NCI-H2196 (cell line): Measurements from ENCODE around the gene UBA1.

Experiments used
- DNase-seq: peaks from one replicate; lab custom pipeline; 2025; ENCODE audit not compliant: unreplicated experiment; lab: John Stamatoyannopoulos, UW

UBA1 gene

GRCh38 chrX:47210661-47211425 lies 17.2 kb downstream of the UBA1 start:
- no peak for DNase-seq

DNA sequence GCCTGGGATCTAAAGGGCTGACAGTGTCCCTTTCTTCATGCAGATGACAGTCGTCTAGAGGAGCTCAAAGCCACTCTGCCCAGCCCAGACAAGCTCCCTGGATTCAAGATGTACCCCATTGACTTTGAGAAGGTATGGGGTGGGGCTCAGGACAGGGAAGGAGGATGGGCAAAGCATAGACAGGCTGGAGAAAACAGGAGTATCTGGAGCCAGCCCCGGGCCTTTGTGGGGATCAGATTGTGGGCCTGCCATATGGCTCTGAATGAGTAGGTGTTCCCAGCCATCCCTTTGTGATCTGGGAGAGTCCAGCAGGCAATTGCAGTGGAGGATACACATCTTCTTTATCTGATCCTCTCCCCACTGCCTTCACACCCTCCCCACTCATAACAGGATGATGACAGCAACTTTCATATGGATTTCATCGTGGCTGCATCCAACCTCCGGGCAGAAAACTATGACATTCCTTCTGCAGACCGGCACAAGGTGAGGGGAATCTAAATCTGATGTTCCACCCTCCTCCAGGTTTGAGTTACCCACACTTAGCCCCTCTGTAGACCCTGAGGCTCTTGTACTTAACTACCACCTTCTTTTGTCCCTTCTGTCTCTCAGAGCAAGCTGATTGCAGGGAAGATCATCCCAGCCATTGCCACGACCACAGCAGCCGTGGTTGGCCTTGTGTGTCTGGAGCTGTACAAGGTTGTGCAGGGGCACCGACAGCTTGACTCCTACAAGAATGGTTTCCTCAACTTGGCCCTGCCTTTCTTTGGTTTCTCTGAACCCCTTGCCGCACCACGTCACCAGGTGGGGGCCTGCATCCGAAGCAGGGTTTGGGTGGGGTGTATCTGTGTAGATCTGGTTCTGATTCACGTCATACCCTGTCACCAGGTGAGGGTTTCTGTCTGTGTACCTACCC lies 19.0 kb downstream of the UBA1 start:
- DNase-seq, result no peak

DNA sequence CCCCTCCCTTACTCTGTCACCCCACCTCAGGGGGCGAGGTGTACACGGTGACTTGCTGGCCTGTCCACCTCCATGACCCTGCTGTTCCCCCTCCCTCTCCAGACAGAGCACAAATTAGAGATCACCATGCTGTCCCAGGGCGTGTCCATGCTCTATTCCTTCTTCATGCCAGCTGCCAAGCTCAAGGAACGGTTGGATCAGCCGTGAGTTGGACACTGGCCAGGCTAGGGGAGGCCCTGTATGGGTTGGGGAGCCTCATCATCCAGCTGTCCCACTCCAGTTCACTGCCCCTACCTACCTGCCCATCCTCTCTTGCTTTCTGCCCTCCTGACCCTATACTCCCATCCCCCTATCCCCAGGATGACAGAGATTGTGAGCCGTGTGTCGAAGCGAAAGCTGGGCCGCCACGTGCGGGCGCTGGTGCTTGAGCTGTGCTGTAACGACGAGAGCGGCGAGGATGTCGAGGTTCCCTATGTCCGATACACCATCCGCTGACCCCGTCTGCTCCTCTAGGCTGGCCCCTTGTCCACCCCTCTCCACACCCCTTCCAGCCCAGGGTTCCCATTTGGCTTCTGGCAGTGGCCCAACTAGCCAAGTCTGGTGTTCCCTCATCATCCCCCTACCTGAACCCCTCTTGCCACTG lies 20.9 kb downstream of the UBA1 start:
- DNase-seq, result no peak

DNA sequence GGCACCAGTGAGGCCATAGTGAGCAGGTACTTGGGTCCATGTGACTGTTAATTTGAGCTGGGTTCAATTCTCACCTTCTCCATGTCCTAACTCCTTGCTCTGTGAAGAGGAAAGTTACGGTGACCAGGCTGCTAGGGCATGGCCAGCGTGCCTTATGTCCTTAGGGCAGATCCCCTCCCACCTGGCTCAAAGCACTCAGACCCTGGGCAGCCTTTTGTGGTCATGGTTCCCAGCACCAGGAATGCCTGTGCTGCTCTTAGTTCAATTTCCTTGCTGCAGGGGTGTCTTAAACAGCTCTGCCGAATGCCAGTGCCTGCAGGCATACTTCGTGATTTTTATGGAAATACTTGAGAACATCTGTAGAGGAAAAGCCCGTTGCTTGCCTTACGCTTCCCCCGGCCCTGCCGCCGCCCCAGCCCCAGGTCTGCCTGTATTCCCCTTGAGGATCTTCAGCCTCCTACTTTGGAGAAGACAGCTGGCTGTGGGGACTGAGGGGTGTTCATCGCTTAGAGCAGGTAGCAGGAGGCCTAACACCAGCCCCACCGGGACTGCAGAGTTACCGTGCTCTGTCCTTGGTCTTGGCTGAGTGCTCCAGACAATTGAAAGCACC lies 21.8 kb downstream of the UBA1 start:
- DNase-seq, result no peak

GRCh38 chrX:47216393-47216925 lies 22.8 kb downstream of the UBA1 start:
- DNase-seq, result no peak

DNA sequence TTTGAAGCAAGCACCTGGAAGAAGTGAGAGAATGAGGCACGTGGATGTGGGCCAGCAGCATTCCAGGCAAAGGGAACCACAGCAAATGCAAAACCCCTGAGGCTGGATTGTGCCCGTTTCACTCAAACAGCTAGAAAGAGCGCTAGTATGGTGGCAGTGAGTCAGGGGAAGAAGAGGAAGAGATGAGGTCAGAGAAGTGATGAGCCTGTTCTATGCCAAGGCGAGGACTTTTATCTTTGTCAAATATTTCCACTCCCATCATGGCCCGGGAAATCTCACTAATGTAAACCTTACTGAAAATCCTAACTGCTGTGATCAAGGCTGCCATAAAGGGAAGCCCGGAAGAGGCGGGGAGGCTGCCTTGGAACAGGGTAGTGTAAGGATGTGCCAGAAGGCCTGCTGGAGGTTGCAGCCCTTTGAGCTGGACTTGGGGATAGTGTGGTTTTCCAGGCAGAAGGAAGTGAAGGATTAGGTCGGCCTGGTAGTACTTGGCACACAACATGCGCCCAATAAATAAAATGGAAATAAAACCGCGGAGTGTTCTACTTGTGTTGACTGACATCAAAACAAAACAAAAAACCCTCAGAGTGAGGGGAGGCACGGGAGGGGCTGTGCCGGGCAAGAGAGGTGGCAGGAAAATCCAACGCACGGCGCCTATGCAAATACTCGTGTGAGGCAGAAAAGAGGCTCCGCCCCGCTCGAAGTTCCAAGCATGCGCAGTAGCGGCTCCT lies 23.7 kb downstream of the UBA1 start:
- DNase-seq, result peak; percentile 40

DNA sequence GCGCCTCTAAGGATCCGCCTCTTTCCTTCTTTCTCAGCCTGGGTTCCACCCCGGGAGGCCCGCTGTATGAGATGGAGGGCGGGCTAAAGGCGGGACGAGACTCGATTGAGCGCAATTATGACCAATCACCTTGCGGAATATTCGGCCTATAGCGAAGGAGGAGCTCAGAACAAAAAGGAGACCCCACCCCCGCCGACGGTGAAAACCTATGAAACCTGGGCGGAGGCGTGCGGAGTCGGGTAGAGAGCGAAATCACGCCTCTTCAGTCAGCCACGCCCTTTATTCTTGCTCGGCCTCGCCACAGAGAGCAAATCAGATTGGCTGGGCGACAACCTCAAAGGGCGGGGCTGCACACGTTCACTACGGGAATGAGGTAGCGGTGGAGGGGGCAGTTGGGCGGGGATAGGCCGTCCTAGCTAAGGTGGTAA lies 24.2 kb downstream of the UBA1 start:
- peak; percentile 93 for DNase-seq

GRCh38 chrX:47218280-47218919 lies 24.8 kb downstream of the UBA1 start, which contains the start of gene CDK16:
CDK16 (plus strand) TSS chrX:47218681; CDS start chrX:47223558, 4,877 bp downstream.
- peak; percentile 67 for DNase-seq

DNA sequence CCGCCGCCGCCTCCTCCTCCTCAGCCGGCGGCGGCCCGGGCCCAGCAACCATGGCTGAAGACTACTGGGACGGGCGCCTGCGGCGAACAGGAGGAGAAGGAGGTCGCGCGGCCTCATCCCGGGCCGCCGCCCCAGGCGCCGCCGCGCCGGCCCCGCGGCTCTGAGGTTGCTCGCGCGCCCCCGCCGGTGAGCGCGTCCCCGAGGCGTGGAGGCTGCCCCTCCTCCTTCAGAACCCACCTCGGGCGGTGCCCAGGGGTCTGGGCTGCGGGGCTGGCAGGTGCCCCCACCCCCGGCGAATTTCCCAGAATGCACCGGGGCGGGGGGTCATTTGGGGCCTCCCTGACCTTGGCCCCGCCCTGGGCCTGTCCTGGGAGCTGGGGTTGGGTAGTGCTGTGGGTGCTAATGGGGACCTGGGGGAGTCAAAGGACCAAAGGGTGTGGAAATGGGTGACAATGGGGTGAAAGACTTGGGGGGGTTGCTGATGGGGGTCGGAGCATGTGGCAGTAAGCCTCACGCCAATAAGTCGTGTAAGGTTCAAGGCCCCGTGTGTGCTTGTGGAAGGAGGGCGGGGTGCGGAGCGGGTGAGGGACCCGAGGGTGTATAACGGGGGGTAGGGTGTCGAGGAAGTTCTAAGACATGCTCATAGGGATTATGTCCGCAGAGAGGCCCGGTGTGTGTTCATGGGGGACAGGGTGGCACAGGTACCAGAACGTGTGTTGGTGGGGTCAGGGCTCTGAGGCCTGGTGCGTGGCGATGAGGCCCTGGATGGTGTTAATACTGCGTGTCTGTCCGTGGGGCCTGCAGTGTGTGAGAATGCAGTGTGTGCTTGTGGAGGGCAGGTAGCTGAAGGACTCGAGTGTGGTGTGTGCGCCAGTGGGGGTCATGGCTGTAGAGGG lies 25.5 kb downstream of the UBA1 start:
- no peak for DNase-seq

DNA sequence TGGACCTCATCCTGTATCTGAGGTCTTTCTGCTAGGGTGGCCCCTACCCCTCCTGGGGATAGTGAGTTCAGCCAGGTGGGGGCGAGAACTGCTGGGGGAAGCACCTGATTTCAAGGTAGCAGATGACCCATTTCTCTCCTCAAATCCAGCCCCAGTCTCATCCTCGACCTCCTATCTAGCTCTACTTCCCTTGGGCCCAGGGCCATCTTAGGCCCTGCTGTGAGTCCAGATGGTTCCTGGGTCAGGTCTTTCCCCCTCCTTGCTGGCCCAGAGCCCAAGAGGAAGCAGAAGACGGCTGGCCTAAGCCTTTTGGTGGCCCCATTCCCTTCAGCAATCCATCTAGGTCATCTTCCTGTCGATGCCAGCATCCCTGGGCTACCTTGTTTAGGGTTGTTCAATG lies 28.1 kb downstream of the UBA1 start:
- DNase-seq, result no peak

DNA sequence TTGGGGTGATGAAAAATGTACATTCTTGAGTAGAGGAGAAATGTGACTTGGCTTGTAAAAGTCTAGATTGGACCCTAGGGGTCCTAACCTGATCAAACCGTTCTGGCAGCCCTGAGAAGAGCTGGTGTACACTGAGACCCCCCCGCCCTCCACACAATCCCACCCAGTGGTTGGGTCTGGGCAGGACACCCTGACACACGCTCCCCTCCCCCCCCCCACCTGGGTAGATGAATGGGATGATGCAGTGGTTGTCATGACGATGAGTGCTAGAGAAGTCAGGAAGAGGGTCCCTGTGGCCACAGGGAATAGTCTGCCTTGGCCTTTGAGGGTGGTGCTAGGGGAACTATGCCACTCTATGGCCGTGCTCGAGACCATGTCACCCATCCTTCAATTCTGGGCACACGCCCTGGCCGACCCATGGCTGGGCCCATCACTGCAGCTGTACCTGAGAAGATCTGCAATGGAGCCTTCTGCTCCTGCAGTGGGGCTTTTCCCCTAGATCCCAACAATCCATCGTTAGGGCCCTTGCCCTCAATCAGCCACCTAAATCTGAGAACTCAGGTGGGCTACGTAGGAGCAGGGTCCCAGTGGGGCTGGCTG lies 29.2 kb downstream of the UBA1 start:
- DNase-seq, result no peak

DNA sequence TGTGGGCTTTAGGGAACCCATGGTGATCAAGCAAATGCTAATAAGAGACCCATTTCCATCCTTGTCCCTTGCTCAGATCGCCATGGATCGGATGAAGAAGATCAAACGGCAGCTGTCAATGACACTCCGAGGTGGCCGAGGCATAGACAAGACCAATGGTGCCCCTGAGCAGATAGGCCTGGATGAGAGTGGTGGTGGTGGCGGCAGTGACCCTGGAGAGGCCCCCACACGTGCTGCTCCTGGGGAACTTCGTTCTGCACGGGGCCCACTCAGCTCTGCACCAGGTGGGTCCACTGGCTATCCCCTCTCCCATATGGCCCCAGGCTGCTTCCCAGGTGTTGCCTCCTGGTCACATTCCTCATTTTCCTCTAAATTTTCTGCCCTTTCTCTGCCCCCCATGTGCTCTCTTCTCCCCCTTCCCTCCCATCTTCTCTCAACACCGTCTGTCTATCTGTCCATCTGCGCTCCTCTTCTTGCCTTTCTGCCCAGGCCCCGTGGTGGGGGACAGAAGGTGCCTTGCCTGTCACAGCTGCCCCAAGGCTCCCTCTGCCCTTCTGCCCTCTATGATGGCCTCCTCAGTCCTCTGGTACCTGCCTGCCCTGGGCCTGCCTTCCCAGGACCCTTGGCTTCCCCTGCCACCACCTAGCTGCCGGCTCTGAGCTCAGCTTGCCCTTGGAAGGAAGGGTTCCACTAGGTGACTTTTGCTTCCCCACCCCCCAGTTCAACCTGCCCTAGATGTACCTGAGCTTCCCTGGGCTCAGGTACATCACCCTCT lies 30.0 kb downstream of the UBA1 start:
- DNase-seq, result no peak

DNA sequence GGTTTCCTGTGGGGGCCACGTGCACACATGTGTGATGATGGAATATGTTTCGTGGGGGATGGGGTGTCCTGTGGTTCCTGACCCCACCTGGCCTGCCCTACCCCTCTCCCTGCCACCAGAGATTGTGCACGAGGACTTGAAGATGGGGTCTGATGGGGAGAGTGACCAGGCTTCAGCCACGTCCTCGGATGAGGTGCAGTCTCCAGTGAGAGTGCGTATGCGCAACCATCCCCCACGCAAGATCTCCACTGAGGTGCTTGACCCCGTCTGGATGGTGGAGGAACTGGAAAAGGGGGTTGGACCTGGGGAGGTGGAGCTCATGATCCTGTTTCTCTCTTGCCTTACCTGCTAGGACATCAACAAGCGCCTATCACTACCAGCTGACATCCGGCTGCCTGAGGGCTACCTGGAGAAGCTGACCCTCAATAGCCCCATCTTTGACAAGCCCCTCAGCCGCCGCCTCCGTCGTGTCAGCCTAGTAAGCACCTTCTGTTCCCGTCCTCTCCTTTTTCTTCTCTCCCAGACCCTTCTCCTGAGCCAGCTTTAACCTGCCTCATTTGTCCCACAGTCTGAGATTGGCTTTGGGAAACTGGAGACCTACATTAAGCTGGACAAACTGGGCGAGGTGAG lies 30.8 kb downstream of the UBA1 start:
- DNase-seq, result no peak

- no peak for DNase-seq
Observed at GRCh38 chrX:47224896-47225290, 31.3 kb downstream of the UBA1 start.

DNA sequence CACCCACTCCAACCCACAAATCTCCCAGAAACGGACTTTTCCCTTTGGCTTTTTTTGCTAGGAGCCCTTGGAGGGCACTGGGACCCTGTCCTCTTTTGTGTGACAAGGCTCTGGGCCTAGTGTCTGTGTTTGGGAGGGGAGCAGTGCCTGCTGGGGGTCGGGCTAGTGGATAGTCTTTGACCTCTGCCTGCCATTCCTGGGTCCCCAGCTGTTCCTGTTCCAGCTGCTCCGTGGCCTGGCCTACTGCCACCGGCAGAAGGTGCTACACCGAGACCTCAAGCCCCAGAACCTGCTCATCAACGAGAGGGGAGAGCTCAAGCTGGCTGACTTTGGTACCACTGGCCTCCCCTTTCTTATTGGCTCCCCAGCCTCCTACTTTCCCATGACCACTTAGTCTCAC lies 32.4 kb downstream of the UBA1 start:
- no peak for DNase-seq

DNA sequence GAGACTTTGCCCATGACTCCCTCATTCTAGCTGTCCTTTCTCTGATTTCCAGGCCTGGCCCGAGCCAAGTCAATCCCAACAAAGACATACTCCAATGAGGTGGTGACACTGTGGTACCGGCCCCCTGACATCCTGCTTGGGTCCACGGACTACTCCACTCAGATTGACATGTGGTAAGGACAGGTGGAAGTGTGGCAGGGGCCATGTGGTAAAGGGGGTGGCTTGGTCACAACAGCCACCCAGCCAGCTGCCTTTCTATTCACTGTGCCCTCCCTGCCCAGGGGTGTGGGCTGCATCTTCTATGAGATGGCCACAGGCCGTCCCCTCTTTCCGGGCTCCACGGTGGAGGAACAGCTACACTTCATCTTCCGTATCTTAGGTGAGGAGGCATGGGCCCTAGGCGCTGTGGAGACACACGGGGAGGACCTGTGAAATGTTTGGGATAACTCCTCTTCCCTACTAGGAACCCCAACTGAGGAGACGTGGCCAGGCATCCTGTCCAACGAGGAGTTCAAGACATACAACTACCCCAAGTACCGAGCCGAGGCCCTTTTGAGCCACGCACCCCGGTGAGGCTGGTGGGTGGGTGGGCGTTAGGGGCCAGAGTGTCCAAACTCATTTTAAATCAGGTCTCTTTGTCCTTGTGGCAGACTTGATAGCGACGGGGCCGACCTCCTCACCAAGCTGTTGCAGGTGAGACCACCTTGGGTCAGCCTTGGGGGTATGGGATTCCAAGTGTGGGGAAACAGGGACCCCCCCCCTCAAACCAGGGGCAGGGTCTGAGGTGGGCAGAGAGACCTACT lies 33.1 kb downstream of the UBA1 start:
- DNase-seq, result no peak

- no peak for DNase-seq
Observed at GRCh38 chrX:47227334-47227583, 33.6 kb downstream of the UBA1 start.
